PC-3 (cell line): ENCODE measurements around the gene CCR7. TPM values are rescaled to one million over a fixed set of nuclear protein-coding genes. Genes with fewer than 3 reads are reported as not detected.

Experiments
- ATAC-seq: fragments of 200-7000 bp; cut with Tn5 transposase; 2 replicates; pipeline ENCODE4 v1.9.1; 2020; ENCODE audit warnings: mild to moderate bottlenecking, moderate library complexity
- BruUV-seq: library from RNA; stranded (reverse); fragments of 400-500 nt; replicated peaks from 2 replicates; lab custom pipeline; 2021; lab: Mats Ljungman, UMichigan
- CTCF ChIA-PET: fragments of 300-600 bp; sonication (Branson Sonifier 250); formaldehyde crosslinking; loops from one replicate; lab custom pipeline; 2022; ENCODE audit warnings: antibody characterized with exemption; lab: Charles Lee
- POLR2A ChIA-PET: fragments of 300-600 bp; sonication (Branson Sonifier 250); formaldehyde crosslinking; loops from one replicate; lab custom pipeline; 2022; ENCODE audit warnings: antibody characterized with exemption; ENCODE audit not compliant: unreplicated experiment; lab: Charles Lee
- DNase-seq: peaks from one replicate; pipeline ENCODE4 v3.0.0-alpha.2; 2015
- H2AFZ ChIP-seq: fragments of 300-600 bp; sonication (generic); 2 replicates; pipeline ENCODE4 v1.6.0; 2016; ENCODE audit warnings: antibody characterized with exemption, low read length
- H3F3A ChIP-seq: fragments of 300-600 bp; sonication (generic); one replicate; pipeline ENCODE4 v1.6.0; 2017; ENCODE audit warnings: antibody characterized with exemption, low read length, control low read depth, mild to moderate bottlenecking; ENCODE audit not compliant: unreplicated experiment
- H3K27ac ChIP-seq: fragments of 300-600 bp; sonication (generic); 2 replicates; pipeline ENCODE4 v1.5.1; 2016; ENCODE audit warnings: mild to moderate bottlenecking, low read length
- H3K27me3 ChIP-seq: fragments of 300-600 bp; sonication (generic); 2 replicates; pipeline ENCODE4 v1.6.1; 2016; ENCODE audit warnings: low read length, mixed read lengths
- H3K36me3 ChIP-seq: fragments of 300-600 bp; sonication (generic); 2 replicates; pipeline ENCODE4 v1.6.1; 2016; ENCODE audit warnings: low read depth, mixed run types, low read length, mixed read lengths
- H3K4me1 ChIP-seq: fragments of 300-600 bp; sonication (generic); 2 replicates; pipeline ENCODE4 v1.5.1; 2016; ENCODE audit warnings: low read length; ENCODE audit not compliant: insufficient read depth
- H3K4me2 ChIP-seq: fragments of 300-600 bp; sonication (generic); 2 replicates; pipeline ENCODE4 v1.6.0; 2016; ENCODE audit warnings: low read length
- H3K4me3 ChIP-seq: fragments of 300-600 bp; sonication (generic); 2 replicates; pipeline ENCODE4 v1.5.1; 2016; ENCODE audit warnings: mild to moderate bottlenecking, low read length, mixed read lengths
- H3K79me2 ChIP-seq: fragments of 300-600 bp; sonication (generic); 2 replicates; pipeline ENCODE4 v1.6.1; 2017; ENCODE audit warnings: low read length, mixed read lengths
- H3K9ac ChIP-seq: fragments of 300-600 bp; sonication (generic); 2 replicates; pipeline ENCODE4 v1.6.0; 2016; ENCODE audit warnings: mild to moderate bottlenecking, low read length
- H3K9me2 ChIP-seq: fragments of 300-600 bp; sonication (generic); replicated peaks from 2 replicates; pipeline ENCODE4 v1.6.1; 2016; ENCODE audit warnings: mixed run types, low read length, mixed read lengths
- H3K9me3 ChIP-seq: fragments of 300-600 bp; sonication (generic); 2 replicates; pipeline ENCODE4 v1.6.1; 2016; ENCODE audit warnings: low read length, mixed read lengths
- H4K20me1 ChIP-seq: fragments of 300-600 bp; sonication (generic); 2 replicates; pipeline ENCODE4 v1.6.1; 2016; ENCODE audit warnings: low read length, mixed read lengths
- CTCF ChIP-seq: fragments of 300-600 bp; sonication (generic); conservative IDR thresholded peaks from 2 replicates; pipeline ENCODE4 v1.5.1; 2017; ENCODE audit warnings: antibody characterized with exemption, low read depth, mild to moderate bottlenecking, low read length
- EZH2 ChIP-seq: fragments of 300-600 bp; sonication (generic); IDR thresholded peaks from one replicate; pipeline ENCODE4 v1.6.1; 2017; ENCODE audit warnings: antibody characterized with exemption, mild to moderate bottlenecking, low read length; ENCODE audit not compliant: unreplicated experiment
- EZH2phosphoT487 ChIP-seq: fragments of 300-600 bp; sonication (generic); IDR thresholded peaks from 2 replicates; pipeline ENCODE4 v1.6.1; 2018; ENCODE audit warnings: mild to moderate bottlenecking, antibody characterized with exemption, low read length, borderline replicate concordance
- intact Hi-C: fragments of 100-400 bp; cut with micrococcal nuclease; formaldehyde crosslinking; loops from 2 replicates; pipeline ENCODE4 v1.9.0; 2023
- total RNA-seq: library from RNA; depleted of rRNA; stranded (reverse); fragments of >200 nt; gene quantifications from 2 replicates; pipeline ENCODE4 v1.2.3, GENCODE V29; 2014

The CCR7 gene
- total RNA-seq, 1 experiment from 2014 or later, result not detected

DNA sequence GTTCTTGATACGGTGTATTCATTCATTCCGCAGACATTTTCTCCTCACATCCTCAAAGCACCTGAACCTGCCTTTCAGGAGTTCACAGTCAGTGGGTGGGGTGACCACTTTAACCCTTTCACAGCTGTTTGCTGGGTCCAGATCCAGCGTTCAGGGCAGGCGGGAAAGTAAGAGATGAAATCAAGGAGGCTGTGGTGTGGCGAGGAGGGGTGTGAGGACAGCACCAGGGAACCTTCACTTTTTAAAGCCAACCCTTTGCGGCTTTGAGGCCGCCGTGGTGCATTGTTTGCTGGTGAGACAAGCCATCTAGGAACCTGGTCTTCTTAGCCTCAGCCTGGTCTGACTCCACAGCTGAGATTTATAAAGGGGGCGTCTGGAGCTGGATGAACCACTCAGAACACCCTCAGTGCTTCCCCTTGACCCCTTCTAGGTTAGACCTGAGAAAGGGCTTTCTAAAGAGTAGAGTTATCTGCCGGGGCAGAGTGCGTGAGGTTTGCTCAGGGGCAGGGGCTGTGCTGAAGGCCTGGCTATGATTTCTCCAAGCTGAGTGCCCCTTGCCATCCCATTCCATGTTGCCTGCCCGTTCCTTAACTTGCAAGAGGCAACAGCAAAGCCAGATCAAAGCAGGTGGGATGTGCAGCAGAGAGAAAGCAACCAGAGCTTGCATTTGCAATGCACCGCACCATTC, 933 bp downstream of the CCR7 start:
- H3K36me3 ChIP-seq, result no peaks in the 10 kb centered on the region
- H3K27ac ChIP-seq, result no peak overlapping the region
- intact Hi-C loops, result loop anchor here (5.0 to 10.0 kb wide), 2 partner anchors 120 to 262 kb away; partner anchors contain the start of gene IGFBP4
- H3F3A ChIP-seq, result no peaks in the 10 kb centered on the region
- H2AFZ ChIP-seq, result no peak overlapping the region
- no peak for DNase-seq
- BruUV-seq, result no TSS peak
- ATAC-seq, result no peak
- H3K79me2 ChIP-seq, result no peaks in the 10 kb centered on the region
- H4K20me1 ChIP-seq, result no peaks in the 10 kb centered on the region
- POLR2A ChIA-PET, result interaction anchor here (0.5 kb wide), 1 partner anchor 1403 kb away, joined by 4 read pairs; no protein-coding TSS in a partner anchor
- CTCF ChIA-PET, result no interaction called here
- no peak overlapping the region for H3K9ac ChIP-seq
- H3K9me2 ChIP-seq, result no peaks in the 10 kb centered on the region
- H3K4me3 ChIP-seq, result no peak overlapping the region
- no peak overlapping the region for H3K4me2 ChIP-seq
- peaks cover 6% of the 10 kb centered on the region; the same call in 1 of the 2 replicates for H3K4me1 ChIP-seq
- no peak for TF ChIP-seq CTCF
- no peak for TF ChIP-seq EZH2
- TF ChIP-seq EZH2phosphoT487, result no peak
- H3K27me3 ChIP-seq, result 0 out of 2 replicates have a peak, but pooled peaks cover 3% of the 10 kb centered on the region
- H3K9me3 ChIP-seq, result no peaks in the 10 kb centered on the region

GRCh38 chr17:40563220-40564052, 1.8 kb downstream of the CCR7 start:
- no peaks in the 10 kb centered on the region for H3K36me3 ChIP-seq
- H3F3A ChIP-seq, result no peaks in the 10 kb centered on the region
- intact Hi-C loops, result loop anchor here (5.0 to 10.0 kb wide), 2 partner anchors 119 to 261 kb away; partner anchors contain the start of gene IGFBP4
- CTCF ChIA-PET, result no interaction called here
- TF ChIP-seq EZH2phosphoT487, result no peak
- TF ChIP-seq EZH2, result no peak
- no peak for TF ChIP-seq CTCF
- BruUV-seq, result no TSS peak
- no peaks in the 10 kb centered on the region for H3K9me2 ChIP-seq
- H3K27ac ChIP-seq, result no peak overlapping the region
- peaks cover 6% of the 10 kb centered on the region; the same call in 1 of the 2 replicates for H3K4me1 ChIP-seq
- no peak overlapping the region for H3K9ac ChIP-seq
- no peak for DNase-seq
- no peak for ATAC-seq
- H4K20me1 ChIP-seq, result no peaks in the 10 kb centered on the region
- H3K27me3 ChIP-seq, result no peaks in the 10 kb centered on the region
- no peak overlapping the region for H3K4me3 ChIP-seq
- POLR2A ChIA-PET, result no interaction called here
- no peaks in the 10 kb centered on the region for H3K9me3 ChIP-seq
- no peak overlapping the region for H2AFZ ChIP-seq
- H3K4me2 ChIP-seq, result no peak overlapping the region
- H3K79me2 ChIP-seq, result no peaks in the 10 kb centered on the region
